ENCODE measurements around the gene MEX3B.
"Not testable (repeated sequence)": the region's sequence is repeated elsewhere in the genome, so short reads cannot be mapped to it uniquely, and the experiment has no call there.

The MEX3B gene

GRCh38 chr15:82048811-82049210 is 3.0 kb upstream of the MEX3B start:
- no peak for DNase-seq (ENCODE audit: low spot score)

DNA sequence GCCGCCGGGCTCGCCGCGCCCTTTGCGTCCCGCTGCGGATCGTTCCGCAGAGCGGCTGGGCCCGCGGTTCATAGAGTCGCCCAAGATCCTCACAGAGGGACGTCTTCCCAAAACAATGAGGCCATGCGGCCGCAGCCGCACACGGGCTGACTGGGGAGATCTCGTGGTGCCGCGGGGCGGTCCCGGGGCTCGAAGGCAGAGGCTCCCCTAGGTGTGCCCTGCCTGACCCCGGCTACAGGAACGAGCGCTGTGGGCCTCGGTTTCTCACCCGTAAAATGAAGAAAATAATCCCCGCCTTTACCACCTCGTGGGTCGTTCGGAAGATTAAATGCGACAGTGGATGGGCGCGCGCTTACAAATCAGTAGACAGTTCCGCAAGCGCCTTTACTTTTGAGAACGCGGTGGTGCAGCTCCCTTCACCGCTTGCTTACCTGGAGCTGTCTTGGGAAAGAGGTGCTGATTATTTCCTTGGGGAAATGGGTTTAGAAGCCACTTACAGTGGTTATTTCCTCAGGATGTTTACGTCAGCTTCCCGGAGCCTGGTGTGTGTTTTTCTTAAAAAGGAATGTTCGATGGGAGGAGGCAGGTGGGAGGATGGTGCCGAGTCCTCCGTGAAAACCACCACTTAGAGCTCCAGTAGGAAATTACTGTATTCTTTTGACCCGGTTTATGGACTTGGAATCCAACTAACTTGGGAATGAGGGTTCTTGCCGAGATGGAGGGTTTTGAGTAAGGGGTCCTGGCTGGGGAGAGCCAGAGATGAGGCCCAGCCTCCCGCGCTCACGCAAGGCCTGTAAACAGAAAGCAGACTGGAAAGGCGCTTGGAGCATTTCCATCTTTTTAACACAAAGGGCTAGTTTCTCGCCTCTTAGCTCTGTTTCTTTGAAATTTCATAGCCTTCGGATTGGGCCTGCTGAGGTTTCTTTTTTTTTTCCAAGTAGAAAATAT is 1.9 kb upstream of the MEX3B start:
- peak; percentile 79 for DNase-seq (ENCODE audit: low spot score)

- peak; percentile 94 for DNase-seq (ENCODE audit: low spot score)
These were observed 1.0 kb upstream of the MEX3B start for GRCh38 chr15:82046666-82047452.

DNA sequence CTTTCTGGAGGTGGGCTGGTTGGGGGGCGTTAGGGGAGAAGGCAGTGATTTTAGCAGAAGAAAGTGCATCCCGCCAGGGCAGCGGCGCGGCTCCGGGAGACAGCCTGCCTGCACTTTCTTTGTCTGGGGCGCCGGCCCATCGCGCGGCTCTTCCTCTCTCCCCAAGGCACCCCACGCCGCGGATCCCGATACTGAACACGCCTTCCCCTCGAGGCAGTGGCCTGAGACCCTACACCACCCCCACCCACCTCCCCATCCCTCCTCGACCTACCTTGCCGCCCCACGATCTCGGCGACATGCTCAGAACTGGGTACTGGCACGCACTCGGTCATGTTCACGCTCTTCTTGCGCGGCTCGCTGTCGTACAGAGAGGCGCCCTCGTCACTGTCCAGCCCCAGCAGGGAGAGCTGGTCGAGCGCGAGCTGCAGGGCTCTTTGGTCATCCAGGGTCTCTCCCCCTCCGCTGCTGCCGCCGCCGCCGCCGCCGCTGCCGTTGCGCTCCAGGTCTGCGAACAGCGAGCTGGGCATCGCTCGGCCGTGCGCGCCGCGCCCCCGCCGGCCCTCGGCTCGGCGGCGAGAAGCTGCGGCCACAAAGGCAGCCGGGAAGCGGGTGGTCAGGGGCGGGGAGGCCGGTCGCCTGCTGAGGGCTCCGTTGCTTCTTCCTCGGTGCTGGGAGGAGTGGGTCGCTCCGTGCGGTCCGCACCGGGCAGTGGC is 483 bp downstream of the MEX3B start:
- DNase-seq (ENCODE audit: low spot score): peak; percentile 32

- DNase-seq (ENCODE audit: low spot score): peak; percentile 67
These were observed 1.2 kb downstream of the MEX3B start for GRCh38 chr15:82044373-82045178.

DNA sequence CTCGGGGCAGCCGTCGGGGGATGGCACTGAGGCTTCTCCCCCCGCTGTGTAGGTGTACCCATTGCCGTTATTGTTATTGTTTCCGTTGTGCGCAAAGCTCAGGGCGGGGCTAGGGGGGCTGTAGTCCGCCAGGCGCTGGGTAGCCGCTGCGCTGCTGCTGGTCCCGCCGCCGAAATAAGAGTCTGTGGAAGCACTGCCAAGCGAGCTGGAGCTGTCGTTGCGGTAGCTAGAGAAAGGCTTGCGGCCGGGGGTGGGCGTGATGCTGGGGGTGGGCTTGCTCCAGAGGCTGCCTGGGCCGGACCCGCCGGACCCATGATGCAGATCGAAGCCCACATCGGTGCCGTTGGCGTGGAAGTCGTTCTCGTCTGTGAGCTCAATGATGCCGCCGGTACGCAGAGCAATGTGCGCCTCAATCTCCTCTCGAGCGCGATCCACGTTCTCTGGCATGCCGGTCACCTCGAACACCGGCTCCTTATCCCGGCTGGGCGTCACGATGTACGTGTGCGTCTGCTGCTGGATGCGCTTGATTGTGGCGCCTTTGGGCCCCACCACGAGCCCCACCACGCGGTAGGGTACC is 1.9 kb downstream of the MEX3B start:
- DNase-seq (ENCODE audit: low spot score): no peak

DNA sequence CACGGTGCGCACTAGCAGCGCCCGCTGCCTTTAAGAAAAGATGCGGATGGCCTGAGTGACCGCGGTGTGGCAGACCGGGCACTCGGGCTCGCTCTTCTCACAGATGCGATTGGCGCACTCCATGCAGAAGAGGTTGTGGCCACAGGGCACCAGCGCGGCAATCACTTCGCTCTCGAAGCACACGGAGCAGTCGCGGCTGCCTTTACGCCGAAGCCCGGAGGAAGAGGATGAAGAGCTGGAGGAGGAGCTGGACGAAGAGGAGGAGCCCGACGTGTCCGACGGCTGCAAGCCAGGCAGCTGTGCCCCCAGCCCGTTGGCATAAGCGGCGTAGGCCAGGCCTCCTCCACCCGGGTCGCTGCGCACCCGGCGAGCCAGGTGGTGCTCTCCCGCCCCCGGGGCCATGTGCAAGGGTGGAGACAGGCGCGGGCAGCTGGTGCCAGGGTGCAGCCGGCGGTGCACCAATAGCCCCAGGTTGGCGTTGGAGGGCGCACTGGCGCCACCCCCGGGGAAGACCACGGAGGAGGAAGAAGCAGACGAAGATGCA is 2.6 kb downstream of the MEX3B start:
- no peak for DNase-seq (ENCODE audit: low spot score)

DNA sequence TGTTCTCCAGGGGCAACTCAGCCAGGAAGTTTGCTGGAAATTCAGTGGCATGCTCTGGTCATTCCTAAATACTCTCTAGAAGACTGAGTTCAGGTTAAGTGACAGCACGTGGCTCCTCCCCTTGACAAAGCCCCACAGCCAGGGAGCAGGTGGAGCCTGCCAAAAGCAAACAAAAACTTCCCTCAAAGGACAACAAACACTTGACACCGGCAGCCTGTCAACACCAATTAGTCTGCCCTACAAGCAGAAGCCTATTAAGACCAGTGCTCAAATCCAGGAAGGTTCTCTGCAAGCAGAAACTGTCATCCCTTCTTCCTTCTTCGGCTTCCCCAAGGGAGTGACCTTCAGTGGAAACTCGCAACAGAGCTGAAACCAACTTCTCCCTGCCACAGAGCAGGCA is 5.0 kb downstream of the MEX3B start:
- no peak for DNase-seq (ENCODE audit: low spot score)

GRCh38 chr15:82040390-82040789 is 5.4 kb downstream of the MEX3B start:
- no peak for DNase-seq (ENCODE audit: low spot score)

- DNase-seq (ENCODE audit: low spot score): no peak
These were observed 5.9 kb downstream of the MEX3B start for GRCh38 chr15:82039871-82040270.

- no peak for DNase-seq (ENCODE audit: low spot score)
These were observed 9.4 kb downstream of the MEX3B start for GRCh38 chr15:82036461-82036860.

DNA sequence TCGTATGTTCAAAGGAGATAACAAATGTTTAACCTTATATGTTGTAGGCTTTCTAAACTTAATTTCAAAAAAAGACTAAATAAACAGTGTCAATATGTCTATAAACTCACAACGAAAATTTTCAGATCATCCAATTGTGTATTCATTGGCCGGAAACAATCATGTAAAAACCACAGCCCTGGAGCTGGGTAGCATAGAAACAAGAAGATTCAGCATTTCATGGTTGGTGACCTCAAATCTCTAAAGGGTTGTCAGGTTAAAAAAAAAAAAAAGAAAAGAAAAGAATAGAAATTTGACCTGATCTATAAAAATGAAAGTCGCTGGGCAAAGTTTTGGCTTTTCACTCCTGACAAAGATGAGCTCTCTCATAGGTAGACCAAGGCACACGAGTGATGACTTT is 13.9 kb downstream of the MEX3B start:
- DNase-seq (ENCODE audit: low spot score): no peak

- DNase-seq (ENCODE audit: low spot score): no peak
These were observed 15.6 kb downstream of the MEX3B start for GRCh38 chr15:82030176-82030575.

DNA sequence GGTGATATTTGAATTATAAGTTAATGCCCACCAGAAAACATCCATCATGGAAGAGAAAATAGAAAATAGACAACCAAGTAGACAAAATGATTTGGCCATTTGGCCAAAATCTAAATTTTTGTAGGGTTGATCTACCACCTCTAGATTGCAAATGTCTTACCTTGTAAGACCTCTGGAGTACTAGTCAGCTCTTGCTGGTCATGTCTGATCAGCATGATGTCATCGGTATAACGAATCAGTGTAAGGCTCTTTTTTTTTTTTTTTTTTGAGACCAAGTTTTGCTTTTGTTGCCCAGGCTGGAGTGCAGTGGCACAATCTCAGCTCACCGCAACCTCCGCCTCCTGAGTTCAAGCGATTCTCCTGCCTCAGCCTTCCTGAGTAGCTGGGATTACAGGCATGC is 17.7 kb downstream of the MEX3B start:
- not testable (repeated sequence) for DNase-seq (ENCODE audit: low spot score)

DNA sequence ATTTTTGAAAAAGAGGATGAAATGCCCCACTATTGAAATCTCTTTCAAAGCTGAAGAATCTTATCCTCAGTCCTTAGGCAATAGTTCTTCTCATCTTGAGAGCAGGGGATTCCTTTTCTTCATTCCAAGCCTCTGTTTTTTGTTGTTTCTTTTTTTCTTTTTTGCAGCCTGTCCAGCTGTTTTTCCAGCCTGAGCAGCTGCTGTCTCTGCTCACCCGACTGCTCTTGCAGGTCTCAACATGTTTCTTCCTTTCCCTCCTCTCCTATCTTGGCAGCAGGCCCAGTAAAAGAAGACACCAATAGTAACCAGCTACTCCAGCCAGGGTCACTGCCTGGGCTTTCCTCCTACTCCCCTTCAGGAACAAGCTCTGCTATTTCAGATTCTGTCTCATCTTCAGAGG is 23.8 kb downstream of the MEX3B start:
- no peak for DNase-seq (ENCODE audit: low spot score)

DNA sequence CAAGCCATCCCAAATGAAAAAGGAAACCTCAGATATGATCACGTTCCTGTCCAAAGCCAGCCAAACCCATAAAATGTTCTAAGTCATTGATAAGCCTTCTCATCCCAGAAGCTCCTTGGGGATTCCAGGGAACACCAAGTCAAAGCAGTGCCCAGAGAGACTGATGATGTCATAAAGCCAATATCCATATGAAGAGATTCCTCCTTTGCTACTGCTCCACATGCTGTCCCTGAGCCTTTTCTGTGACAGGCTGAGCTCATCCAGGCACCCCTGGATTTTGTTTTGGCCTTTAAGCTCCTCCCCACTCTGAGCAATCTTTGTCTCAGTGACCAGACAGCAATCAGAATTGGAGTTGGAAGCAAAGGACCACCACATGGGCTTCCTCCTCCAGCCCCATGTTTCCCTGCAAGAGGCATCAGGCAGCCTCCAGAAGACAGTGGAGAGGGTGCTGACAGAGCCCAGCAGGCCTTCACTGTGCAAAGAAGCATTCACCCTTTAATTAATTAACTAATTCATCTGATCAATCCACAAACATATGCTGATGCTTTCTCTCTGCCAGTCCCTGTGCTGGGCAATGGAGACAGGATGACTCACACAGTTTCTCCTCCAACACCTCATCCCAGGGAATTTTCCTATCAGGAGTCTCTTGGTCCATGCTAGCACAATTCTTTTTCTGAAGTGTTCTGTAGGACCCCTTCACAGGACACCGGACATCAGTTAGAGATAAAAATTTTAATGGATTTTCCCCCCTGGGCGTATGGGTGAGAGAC is 25.0 kb downstream of the MEX3B start:
- no peak for DNase-seq (ENCODE audit: low spot score)

- no peak for DNase-seq (ENCODE audit: low spot score)
These were observed 27.6 kb downstream of the MEX3B start for GRCh38 chr15:82018201-82018600.

- no peak for DNase-seq (ENCODE audit: low spot score)
These were observed 28.2 kb downstream of the MEX3B start for GRCh38 chr15:82017656-82018055.

GRCh38 chr15:82014989-82015388 is 30.8 kb downstream of the MEX3B start:
- no peak for DNase-seq (ENCODE audit: low spot score)

DNA sequence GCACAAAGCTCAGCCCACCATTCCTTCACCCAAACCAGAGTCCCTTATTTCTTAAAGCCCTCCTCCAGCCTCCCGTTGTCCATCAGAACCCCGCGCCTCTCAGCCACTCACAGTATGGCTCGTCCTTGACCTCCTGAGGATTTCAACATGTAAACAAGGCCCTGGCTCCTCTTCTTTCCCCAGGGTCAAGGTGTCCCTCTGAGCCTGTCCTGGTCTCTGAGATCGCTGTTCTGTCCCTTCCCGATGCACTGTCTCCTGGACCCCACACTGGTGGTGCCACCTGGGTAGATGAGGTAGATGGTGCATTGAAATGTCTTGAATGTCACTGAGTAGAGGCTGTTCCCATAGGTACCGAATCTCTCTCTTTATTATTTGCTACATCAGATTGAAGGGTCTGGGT is 32.9 kb downstream of the MEX3B start:
- DNase-seq (ENCODE audit: low spot score): no peak

All from kidney capillary endothelial cell (primary cell).